SH-SY5Y (cell line): Measurements from ENCODE around the gene CRYGB.
"Not testable (repeated sequence)": the region's sequence is repeated elsewhere in the genome, so short reads cannot be mapped to it uniquely, and the experiment has no call there.

Source experiments
- GATA2 ChIP-seq: IDR thresholded peaks from 2 replicates; pipeline ENCODE4 v1.6.1; 2011; ENCODE audit warnings: mild to moderate bottlenecking, low read depth, low read length
- GATA3 ChIP-seq: IDR thresholded peaks from 2 replicates; pipeline ENCODE4 v1.6.1; 2011; ENCODE audit warnings: low read depth, mild to moderate bottlenecking, low read length, moderate library complexity

The CRYGB gene

DNA sequence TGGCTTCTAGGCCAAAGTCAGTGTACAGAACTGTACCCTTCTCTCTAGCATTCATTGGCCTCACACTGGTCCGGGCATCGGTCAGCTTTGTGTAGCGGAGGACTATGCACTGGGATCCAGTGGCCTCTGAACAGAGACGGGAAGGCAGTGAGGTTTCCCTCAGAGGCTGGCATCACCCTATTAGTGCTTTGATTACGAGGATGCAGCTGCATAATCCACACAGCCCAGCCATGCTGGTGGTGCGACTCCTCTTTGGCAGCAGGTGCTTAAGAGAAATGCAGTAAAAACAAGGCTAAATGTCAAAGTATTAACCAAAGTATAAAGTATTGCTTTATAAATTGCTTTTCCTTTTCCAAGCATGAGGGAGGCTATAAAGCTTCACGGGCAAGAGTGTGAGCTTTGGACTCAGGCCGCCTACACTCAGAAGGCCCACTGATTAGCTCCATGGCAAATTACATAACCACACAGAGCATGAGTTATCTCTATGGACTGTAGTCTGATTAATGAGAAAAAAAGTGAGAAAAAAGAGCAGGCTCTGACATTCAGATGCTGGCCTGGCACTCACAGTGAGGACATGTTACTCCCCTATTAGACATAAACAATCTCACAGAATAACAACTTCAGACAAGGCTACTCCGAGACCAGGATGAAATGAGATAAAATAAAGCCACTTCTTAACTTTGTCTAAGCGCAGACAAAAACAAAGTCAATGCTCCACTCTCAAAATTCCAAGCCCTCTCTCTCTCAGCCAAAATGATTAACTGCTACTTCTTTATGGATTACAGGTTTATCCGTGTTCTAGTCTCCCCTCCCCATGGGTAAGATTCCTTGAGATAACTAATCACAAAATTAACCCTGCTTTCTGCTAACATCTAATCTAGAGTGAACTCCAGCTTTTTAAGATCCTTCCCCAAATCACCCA, 9.9 kb downstream of the CRYGB start:
- no peak for TF ChIP-seq GATA3
- TF ChIP-seq GATA2, result no peak

- TF ChIP-seq GATA2 (no peak), GATA3 (no peak)
Measured at GRCh38 chr2:208134928-208135586, 10.9 kb downstream of the CRYGB start.

GRCh38 chr2:208130712-208131110, 15.2 kb downstream of the CRYGB start:
- TF ChIP-seq GATA3, result no peak

GRCh38 chr2:208129744-208130711, 15.9 kb downstream of the CRYGB start, which contains the start of gene CRYGC:
TSS of gene CRYGC (minus strand) at chr2:208129828. CDS start at chr2:208129792, 36 bp downstream.
- TF ChIP-seq GATA2 (peak; percentile 56; the same call in 1 of the 2 replicates), GATA3 (peak; percentile 41)

DNA sequence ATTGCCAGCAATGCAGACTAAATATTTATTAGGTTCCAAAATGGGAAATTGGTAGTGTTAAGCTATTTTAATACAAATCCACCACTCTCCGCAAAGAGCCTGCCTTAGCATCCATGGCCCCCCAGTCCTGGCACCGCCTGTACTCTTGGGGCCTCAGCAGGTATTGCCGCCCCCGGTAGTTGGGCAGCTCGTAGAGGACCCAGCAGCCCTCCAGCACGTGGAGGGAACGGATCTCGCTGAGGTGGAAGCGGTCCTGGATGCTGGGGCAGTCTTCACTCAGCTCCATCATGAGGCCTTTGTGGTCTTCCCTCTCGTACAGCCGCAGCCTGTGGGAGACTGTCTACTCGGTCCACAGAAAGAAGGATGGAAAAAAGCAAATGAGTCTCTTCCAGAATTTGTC, 17.8 kb downstream of the CRYGB start:
- TF ChIP-seq GATA2 (no peak), GATA3 (no peak)

DNA sequence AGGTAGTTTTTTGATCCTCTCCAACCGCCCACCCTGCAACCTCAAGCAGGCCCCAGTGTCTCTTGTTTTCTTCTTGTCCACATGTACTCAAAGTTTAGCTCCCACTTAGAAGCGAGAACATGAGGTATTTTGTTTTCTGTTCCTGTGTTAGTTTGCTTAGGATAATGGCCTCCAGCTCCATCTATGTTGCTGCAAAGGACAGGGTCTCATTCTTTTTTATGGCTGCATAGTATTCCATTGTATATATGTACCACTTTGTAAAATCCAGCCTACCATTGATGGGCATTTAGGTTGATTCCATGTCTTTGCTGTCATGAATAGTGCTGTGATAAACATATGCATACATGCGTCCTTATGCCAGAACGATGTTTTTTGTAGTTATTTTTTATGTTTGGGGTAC, 18.9 kb downstream of the CRYGB start:
- no peak for TF ChIP-seq GATA3
- no peak for TF ChIP-seq GATA2

DNA sequence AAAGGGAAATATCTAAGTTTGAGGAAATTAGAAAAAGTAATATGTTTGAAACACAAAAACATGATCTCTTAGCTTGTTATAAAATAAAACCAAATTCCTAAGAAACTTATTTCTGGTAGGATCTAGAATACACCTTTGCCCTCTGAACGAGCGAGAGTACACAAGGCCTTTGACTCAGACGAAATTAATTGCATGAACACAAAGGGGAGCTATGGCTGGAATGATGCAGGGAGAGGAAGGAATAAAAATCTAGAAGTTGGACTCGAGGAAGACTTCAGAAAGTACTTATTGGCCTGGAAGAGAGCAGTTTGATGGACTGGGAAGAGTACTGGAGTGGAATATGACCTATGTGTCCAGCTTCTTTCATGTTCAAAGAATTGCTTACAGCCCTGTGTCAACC, 20.7 kb downstream of the CRYGB start:
- TF ChIP-seq GATA2, result no peak
- TF ChIP-seq GATA3, result no peak

GRCh38 chr2:208124013-208124715, 21.8 kb downstream of the CRYGB start, which contains the start of gene CRYGD:
TSS of gene CRYGD (minus strand) at chr2:208124524. CDS start at chr2:208124473, 51 bp downstream.
- not testable (repeated sequence) for TF ChIP-seq GATA3, GATA2

DNA sequence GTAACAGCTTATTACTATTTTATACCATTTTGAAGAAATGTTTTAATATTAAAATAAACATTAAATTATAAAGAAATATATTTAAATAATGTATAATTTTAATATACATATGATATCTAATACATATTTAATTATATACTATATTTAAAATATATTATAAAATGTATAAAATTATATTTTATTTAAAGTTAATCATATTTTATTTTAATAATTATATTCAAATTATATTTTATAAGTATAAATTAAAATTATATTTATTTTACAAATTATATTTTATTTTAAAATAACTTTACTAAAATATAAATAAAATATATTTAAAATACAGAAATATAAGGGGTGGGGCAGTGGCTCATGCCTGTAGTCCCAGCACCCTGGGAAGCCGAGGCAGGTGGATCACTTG, 23.7 kb downstream of the CRYGB start:
- TF ChIP-seq GATA3 (no peak), GATA2 (no peak)

DNA sequence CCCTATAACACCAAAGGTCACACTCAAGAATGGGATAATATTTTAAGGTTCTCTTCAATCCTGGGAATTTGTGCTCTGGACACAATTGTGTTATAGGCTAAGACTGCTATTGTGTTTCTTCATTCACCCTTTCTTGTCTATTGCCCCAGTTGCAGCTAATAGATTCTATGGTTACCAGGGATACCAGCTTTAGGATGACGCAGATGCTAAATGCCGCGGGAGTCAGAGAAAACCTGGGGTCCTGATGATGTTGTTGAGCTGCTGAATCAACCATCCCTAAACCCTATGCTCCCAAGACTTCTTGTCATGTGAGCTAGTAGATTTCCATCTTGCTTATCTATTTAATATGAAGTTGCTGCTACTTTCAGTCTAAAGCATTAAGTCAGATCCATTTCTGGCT, 27.0 kb downstream of the CRYGB start:
- TF ChIP-seq GATA3, result no peak
- no peak for TF ChIP-seq GATA2

DNA sequence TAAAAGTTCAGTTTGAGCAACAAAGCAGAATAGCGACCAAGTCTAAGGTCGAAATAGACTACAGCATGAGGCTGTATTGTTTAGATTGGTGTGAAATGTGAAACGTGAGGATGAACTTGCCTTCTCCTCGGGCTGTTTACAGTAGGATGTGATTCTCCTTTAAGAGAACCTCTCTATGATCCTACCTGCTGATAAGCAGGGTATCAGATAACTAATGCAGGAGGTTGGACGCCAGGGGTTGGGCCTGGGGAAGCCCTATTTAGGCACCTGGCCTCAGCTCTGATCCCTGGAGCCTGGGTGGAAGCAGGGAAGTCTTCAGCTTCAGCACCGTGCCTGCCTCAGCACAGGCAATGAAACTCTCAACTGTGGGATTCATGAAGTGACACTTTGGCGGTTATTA, 33.0 kb downstream of the CRYGB start:
- TF ChIP-seq GATA3 (no peak), GATA2 (no peak; the same call in 1 of the 2 replicates)

DNA sequence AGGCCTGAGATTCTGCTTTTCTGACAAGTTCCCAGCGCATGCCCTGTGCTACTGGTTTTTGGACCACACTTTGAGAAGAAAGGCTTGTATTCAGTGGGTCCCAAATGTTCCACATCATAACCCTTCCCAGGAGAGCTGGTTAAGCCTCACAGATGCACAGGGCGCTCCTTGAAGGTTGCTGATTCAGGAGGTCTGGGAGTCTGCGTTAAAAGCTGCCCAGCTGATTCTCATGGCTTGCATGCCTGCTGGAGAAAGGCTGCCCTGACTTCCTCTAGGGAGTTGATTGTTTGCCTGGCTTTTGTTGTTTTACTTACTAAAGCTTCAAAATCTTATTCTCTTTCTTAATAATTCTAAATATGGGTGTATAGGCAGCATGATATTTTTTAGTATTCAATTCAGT, 42.3 kb downstream of the CRYGB start:
- no peak for TF ChIP-seq GATA2
- TF ChIP-seq GATA3, result no peak
